NCI-H1092 (cell line): ENCODE measurements around the gene TMEM63B.
"Not testable (repeated sequence)": the region's sequence is repeated elsewhere in the genome, so short reads cannot be mapped to it uniquely, and the experiment has no call there.

ENCODE experiments used
- DNase-seq: peaks from one replicate; lab custom pipeline; 2025; lab: John Stamatoyannopoulos, UW

TMEM63B gene

DNA sequence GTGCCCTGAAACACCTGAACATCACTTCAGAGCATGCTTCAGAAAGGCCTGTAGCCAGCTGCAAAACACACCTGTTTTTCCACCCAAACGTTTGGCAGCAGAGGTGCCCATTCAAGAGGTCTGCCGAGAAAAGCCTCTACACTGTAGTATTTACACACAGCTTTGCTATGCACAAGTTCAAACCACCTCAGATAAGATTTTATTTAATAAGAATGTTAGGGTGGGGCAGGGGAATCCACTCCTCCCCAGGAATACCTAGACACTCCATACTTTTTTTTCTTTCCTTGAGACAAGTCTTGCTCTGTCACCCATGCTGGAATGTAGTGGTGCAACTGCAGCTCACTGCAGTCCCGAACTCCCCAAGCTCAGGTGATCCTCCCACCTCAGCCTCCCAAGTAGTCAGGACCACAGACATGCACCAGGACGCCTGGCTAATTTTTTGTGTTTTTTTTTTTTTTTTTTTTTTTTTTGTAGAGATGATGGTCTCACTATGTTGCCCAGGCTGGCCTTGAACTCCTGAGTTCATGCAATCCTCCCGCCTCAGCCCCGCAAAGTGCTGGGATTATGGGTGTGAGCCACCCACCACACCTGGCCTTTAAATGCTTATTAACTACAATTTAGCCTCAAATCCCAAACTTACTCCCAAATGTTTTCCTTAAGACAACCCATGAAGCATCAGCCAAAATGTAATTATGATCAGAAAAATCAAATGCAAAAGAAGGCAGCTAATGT lies 9.8 kb upstream of the TMEM63B start:
- no peak for DNase-seq

DNA sequence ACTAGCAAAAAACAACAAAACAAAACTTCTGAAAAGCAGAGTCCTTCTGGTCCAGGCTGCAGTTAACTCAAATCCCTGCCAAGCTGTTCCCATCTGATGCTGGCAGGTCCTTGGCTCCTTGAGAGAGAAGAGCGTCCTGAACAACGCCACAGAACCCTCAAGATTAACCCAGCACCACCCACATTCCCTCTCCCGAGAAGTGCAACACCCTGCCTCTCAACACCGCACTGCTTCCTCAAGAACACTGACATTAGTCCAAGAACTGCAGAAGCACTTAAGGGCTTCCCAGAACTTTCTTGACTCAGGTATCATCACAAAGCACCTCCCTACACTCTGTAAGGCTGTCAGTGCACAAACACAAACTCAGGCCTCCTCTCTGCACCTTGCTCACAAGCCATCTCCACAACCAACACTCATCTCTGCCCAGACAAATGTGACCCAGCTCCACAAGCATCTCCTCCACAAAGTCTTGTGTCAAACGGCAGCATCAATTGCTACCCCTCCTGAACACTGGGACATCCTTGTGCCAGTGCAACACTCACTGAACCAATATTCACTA lies 7.6 kb upstream of the TMEM63B start:
- DNase-seq: no peak

DNA sequence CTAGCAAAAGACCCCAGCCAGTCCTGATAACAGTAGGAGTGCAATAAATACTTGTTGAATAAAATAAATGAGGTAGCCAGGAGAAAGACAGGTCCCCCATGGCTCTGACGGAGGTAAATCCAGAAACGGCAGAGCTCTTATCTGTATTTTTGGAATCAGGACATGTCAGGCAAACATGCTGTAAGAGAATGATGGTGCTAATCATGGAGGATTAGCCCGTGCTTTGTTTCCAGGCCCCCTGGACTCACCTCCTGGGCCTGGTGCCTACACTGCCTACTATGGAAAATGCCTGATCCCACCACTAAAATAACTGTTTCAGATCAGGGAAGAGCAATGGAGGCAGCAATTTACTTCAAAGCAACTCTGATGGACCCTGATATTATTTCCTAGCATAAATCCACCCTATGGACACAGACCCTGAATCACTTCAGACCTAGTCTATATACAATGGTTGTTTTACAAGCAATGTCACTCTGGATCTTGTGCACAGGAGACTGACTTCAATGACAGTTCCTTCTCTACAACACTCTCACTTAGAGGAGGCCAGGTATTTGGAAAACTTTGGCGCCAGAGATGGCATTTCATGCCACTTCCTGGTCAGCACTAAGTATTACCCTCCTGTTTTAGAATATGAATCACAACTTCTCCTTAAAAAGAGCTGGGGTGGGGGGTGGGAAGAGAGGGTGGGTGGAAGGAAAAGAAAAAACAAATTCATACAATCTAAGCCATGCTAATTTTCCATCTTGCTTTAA lies 6.5 kb upstream of the TMEM63B start:
- DNase-seq: no peak

DNA sequence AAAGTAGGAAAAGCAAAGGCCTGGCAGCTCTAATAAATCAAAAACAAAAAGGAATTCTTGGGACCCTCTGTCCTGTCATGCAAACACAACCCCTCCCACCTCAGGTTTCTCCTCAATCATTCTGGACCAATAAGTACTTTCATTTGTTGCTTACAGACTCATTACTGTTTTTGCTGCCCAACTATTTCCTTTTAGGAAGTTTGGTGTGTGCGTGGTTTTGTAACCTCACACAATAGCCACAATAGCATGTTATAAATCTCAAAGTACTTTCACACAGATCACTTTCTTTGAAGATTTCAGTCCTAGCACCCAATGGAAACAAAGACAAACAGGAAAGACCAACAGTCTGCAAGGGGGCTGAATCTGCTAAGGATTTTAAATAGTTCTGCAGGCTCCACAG lies 4.6 kb upstream of the TMEM63B start:
- DNase-seq: no peak

DNA sequence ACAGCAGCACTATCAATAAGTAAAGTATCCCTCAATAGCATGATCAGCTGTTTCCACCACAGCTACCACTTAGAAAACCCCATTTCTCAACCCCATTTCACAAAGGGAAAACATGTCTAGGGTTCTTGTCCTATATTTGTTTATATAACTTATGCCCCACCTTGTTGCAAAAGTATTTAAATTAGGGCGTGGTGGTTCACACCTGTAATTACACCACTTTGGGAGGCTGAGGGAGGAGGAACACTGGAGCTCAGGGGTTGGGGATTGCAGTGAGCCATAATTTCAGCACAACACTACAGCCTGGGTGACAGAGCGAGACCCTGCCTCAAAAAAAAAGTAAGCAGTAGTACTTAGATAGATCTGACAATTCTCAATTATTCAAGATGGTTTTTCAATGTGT lies 3.8 kb upstream of the TMEM63B start:
- DNase-seq: no peak

DNA sequence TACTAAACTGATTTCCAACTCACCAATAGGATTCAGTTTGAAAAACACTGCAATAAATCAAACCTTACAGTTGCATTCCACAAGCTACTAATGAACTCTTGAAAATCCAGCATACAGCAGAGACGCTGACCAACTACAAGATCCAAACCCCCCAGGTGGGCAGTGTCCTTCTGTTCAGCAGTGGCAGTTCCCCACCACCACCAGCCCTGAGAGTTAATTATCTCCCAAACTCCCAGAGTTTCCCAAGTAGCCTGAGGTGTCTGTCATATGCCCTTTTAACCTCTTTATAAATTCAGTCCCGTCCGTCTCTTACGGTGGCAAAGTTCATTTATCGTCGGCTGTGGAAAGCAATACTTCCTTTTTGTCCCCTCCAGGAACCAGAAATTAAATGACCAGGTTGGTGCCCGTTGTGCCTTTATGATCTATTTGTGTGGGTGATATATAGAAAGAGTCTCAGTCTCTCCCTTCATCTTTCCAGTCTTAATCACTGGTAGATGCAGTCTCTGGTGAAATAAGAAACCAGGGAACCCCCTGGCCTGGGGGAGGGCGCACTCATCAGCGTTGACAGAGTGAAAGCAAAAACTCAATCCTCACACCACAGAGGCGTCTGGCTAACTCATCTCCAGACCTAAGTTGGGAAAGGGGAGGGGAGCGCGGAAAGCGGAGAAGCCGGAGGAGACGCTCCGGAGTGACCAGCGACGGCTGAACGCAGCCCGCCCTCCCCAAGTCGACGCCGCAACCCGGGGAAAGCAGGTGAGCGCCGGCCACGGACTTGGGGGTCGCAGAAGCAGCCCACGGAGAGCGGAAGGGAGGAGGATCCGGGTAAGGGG lies 819 bp upstream of the TMEM63B start:
- peak; percentile 36 for DNase-seq

DNA sequence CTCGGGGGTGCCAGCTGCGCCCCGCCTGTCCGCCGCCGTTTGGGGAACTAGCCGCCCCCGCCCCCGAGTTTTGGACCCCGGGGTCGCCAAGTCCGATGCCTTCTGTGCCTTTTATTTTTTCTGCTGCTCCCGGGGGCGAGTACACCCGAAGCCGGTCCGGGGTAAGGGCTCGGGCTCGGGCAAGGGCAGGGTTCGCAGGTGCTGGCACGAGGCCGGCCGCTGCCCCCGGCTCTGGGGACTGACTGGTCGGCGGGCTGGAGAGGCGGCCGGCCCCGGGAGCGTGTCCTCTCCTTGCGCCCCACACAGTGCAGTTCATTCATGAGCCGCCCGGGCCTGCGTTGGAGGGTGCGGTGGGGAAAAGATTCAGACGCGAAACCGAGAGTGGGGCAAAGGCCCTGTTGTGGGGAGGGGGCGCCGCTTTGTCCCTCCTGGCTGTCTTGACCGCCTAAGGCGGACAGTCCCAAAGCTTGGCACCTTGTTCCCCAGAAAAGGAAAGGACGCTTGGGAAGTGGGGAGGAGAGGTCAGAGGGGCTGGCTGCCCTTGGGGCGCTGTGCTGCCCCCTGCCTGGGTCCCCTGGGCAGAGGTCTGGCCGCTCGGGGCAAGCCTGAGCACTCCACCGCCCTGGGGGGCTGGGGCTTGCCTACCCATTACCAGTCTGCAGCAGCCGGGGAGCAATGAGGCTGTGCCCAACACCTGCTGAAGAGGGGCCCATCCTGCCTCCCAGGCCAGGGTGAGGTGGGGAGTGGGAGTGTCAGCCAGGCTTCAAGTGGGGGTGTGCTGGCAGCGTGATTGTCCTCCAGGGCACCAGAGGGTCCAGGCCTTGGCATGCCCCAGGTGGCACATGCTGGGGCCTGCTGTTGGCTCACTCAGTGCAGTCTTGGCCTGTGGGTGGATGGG lies 915 bp downstream of the TMEM63B start:
- no peak for DNase-seq

DNA sequence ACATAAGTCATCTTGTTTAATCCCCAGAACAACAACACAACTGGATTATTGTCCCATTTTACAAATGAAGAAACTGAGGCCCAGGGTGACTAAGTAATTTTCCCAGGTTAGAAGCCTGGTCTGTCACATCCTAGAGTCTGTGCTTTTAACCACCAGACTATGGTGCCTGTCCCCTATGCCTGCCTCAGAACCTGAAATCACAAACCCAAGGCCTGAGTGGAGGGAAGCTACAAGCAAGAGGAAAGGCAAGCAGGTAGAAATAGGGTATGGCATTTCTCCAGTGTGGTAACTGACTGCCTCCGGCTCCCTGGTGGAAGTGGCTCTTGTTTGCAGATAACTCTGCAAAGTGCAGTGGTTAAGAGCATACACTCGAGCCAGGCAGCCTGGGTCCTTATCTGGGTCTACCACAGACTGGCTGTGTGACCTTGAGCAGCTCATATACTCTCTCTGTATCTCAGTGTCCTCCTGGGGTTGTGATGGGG lies 2.5 kb downstream of the TMEM63B start:
- DNase-seq: no peak

DNA sequence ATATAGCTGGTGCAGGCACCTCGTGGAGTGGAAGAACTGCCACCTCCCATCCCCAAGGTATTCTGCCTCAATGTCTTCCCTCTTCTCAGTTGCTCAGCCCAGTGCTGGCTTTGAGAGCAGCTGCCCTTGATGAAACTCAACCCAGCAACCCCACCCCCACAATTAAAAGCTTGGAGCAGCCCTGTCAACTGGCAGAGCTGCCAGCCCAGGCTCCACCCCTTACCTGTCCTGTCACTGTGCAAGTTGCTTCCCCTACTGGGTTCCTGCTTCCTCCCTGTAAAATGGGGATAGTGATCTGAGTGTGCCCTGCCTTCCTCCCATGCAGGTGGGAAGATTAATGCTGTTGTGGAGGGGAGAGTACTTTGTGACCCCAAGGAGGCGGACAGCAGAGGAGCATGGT lies 4.5 kb downstream of the TMEM63B start:
- DNase-seq: no peak

DNA sequence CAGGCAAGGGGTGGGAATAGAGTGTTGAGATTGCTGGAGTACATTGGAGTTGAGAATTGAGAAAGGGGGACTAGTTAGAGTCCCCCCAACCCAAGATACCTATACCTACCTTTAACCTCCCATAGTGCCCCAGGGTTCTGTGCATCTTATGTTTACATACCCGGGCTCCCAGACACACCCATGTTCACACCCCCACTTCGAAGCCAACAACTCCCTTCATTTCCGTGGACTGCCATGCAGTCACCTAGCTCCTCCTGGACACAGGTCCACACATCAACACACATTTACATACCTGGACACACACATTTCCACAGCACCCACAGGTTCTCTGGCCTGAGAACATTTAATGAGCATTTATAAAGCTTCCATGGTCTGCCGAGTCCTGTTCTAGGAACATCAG lies 5.1 kb downstream of the TMEM63B start:
- DNase-seq: no peak

DNA sequence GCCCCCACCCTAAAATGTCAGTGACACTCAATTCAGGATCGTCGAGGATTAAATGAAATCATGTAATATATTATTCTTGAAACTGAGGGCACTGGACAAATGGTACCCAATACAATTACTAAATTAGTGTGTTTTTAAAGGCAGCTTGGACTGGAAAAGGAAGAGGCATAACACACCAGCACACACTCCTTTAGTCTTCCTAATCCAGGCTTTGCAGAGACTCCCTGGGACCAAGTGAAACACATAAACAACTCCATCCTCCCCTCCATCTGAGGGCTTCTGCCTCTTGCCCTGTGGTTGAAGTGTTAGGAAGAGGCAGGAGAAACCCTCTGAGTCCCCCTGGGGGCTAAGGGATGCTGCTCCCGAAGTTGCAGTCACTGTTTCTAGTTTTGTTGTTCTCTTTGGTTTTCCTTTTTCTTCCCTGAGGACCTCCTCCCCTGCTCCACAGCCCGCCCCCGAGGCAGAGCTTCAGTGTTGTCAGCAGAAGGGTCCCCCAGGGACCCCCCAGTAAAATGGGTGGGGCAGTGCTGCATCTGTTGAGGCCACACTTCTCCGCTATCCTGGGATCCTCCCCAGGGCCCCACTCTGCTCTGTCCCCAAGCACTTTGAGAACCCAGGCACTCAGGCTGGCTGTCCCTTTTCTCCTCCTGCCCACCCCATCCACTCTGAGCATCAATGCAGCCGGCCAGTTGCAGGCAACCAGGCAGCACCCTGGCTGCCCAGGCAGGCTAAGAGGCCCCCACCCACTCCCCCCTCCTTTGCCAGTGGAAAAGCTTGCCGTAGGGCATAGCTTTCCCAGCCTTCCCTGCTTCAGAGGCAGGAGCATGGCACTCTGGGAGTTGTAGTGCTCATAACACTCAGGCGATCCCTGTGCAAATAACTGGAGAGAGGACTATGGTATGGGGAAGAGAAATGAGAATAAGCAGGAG lies 5.9 kb downstream of the TMEM63B start:
- peak; percentile 6 for DNase-seq

DNA sequence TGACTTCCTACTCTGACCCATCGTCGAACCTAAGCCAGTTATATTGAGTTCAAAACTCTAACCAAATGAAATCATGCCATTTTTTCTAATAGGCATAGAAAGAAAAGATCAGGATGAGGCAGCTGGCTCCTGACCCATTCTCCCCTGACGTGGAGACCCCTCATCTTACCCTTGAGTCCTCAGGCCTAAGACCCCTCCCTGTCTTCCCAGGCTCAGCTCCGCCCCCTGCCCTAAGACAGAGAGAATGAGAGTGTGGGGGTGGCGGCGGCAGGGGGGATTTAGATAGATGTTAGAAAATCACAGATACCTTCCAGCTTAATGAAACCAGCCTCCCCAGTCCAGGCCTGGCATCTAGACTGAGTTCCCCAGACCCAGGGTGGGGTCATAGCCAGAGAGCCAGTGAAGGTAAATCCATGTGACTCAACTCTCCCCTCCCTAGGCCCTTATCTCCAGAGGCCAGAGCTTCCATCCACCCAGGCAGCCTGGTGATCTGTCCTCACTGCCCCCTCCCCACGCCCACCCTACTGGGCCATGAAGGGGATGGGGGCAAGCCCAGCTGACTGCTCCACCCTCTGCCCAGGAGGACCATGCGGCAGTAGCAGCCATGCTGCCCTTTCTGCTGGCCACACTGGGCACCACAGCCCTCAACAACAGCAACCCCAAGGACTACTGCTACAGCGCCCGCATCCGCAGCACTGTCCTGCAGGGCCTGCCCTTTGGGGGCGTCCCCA lies 6.8 kb downstream of the TMEM63B start:
- DNase-seq: no peak

DNA sequence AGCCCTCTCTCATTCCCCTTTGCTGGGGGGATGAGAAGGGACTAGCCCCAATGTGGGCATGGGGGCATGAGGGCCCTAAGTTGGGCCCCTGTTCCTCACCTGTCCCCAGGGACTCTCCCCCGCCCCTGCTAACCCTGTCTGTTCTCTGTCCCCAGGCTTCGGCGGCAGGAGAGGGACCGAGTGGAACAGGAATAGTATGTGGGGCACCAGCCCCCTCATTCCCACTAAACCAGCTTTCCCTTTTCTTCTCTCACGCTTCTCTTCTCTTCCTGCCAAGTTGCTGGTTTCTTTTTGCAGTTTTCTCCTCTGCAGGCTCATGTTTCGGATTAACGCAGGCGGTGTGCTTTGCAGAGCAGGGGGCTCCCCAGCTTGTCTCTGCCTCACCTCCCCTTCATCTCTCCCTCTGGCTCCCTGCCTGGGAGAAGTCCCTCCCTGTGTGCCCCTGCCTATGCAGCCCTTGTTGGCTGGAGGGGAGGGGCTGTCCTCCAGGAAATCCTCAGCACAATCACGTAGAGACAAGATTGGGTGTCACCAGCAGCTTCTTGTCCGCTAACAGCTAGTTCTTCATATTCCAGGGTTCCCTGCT lies 7.9 kb downstream of the TMEM63B start:
- DNase-seq: no peak

DNA sequence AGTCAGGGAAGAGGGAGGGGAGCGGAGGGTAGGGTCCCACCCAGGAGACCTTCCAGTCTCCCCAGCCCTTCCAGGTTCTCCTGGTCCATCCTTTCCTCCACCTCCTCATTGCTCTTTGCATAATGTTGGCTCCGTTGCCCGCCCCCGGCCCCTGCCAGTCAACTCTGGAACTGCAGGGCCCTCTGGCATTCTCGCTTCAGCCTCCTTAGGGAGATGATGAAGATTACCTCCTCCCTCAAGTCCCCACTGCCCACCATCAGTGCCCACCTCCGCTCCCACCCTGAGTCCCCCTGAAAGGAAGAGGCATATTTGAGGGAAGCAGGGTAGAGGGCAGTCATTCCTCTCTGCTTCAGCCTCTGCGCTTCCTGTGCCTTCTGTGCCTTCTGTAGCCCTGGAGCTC lies 8.5 kb downstream of the TMEM63B start:
- DNase-seq: no peak

DNA sequence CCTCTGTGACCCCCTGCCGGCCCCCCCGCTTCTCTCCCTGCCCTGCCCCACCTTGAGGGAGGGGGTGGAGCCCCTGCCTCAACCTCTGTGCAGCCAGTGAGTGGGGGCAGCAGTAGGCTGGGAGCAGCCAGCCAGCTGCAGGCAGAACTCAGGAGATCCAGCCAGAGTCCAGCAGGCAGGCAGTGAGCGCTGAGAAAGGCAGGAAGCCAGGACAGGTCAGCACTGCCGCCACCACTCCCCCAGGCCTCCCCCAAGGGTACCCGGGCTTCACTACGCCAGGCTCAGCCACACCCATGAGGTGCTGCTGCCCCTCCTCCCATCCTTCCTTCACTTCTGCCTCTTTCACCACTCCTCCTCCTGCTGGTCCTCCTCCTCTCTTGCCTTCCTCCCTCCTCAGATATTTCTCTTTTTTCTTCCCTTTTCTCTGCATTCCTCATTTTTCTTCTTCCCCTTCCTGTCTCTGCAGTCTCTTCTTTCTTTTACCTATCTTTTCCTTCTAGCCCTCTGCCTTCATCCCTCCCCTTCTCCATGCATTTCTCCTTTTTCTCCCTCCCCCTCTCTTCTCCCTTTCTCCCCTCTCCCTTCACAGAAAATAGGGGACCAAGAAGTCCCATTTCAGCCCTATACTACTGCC lies 11.5 kb downstream of the TMEM63B start:
- DNase-seq: no peak

DNA sequence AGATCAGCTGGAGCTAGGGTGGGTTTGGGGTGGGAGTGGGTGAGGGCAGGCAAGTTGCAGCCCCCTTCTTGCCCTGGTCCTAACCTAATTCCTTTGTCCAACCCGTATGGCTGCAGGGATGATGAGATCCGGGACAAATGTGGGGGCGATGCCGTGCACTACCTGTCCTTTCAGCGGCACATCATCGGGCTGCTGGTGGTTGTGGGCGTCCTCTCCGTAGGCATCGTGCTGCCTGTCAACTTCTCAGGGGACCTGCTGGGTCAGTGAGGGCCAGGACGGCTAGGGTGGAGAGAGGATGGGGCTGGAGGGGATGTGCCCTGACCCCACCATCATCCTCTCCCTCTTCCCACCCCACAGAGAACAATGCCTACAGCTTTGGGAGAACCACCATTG lies 12.0 kb downstream of the TMEM63B start:
- DNase-seq: no peak

DNA sequence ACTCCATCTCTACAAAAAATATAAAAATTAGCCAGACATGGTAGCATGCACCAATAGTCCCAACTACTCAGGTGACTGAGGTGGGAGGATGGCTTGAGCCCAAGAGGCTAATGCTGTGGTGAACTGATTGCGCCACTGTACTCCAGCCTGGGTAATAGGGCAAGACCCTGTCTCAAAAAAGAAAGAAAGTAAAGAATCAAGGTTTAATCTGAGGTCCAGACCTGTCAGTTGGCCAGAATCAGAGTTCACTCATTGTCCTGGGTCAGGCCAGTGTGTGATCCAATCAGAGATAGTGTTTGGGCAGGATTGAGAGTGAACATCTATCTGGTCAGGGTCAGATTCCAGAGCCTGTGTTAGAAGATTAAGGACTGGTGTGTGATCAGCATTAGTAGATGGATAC lies 15.5 kb downstream of the TMEM63B start:
- no peak for DNase-seq

DNA sequence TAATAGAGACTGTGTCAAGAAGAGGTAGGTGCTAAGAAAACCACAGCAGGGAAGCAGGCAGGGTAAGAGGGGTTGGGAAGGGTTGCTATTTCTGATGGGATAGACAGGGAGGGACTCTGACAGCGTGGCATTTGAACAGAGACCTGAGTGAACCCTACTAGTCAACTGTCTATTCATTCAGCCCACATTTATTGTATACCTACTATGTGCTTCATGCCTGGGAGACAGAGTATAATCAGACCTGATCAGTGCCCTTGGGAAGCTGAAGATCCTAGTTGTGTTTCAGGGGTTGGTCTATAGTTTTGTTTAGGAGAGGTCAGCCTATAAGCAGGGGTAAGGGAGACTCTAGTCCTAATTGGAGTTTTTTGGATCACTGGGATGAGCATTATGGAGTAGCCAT lies 16.4 kb downstream of the TMEM63B start:
- DNase-seq: no peak

DNA sequence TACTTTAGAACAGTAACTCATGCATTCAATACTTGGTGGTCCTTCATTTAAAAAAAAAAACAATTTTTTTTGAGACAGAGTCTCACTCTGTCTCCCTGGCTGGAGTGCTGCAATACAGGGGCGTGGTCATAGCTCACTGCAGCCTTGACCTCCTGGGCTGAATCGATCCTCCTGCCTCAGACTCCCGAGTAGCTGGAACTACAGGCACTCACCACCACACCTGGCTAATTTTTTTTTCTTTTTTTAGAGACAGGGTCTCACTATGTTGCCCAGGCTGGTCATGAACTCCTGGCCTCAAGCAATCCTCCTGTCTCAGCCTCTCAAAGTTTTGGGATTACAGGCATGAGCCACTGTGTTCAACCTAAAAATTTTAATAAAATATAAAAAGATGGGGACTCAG lies 17.2 kb downstream of the TMEM63B start:
- not testable (repeated sequence) for DNase-seq
